SIG-M5 (cell line): Measurements from ENCODE around the gene IFNA13.

Experiments
- DNase-seq: peaks from one replicate; lab custom pipeline; 2025; lab: John Stamatoyannopoulos, UW

Gene IFNA13

GRCh38 chr9:21357479-21358460, 10.1 kb downstream of the IFNA13 start:
- DNase-seq, result no peak

DNA sequence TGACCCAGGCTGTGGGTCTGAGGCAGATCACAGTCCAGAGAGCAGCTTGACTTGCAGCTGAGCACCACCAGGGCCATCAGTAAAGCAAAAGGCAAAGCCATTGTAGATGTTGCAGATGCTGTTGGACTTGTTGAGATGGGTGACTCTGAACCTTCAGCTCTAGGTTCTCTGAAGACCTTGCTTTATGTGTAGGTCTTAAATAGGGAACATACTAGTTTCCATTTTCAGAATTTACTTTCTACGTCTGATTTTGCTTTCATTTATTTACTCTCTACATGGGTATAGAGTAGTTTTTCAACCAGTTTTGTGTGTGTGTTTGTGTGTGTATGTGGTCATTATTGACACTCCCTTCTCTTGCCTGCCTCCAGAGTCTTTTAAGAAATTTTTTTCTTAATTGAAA, 17.1 kb downstream of the IFNA13 start, which contains the start of gene IFNA6:
TSS of gene IFNA6 (minus strand) at position 101 of the 400 bp plus-strand sequence. CDS start at position 101, 0 bp downstream.
- no peak for DNase-seq

DNA sequence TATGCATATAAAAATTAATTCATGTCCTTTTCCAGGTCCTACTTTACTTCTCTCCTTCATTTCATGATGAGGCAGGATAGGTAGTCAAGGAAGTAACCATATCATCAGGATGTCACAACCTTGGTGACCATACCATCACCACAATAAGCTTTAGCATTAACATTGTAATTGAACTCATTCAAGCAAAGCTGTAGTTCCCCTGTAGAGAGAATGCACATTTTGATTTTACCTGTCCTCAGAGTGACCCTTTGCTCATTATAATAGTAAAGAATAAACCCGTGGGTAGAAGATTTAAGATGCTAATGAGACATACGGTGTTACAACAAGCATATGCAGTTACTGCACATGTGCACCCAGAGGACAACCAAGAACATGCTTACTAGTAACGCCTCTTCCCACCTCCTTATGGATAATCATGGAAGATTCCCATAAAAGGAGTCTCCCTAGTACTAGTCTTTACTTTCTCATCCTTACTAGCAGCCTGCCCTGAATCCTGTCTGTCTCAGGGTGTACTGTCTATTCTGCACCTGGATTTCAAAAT, 19.4 kb downstream of the IFNA13 start:
- no peak for DNase-seq

DNA sequence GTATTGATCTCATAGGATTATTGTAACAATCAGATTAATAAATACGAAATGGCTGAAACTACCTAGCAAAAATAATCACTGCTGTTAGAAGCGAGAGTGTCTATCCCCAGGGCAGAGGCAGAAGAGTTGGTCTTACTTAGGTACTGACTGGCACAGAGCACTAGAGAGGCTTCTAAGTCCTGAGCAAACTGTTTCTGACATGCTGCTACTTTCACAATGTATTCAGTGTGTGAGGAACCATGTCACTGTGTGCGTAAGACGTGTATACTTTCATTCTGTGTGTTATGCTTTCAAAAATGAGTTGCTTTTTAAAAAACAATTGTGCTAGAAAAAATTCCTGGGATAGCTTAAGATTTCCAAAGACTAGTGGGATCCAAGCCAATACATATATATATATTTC, 27.1 kb downstream of the IFNA13 start:
- no peak for DNase-seq

- DNase-seq, result no peak
Measured at GRCh38 chr9:21336457-21336856, 31.4 kb downstream of the IFNA13 start.

- no peak for DNase-seq
Measured at GRCh38 chr9:21334701-21335632, 32.9 kb downstream of the IFNA13 start, which contains the start of gene KLHL9. Gene KLHL9, minus strand, starts transcription at chr9:21335404. Its CDS starts 545 bp downstream, at chr9:21334859.

DNA sequence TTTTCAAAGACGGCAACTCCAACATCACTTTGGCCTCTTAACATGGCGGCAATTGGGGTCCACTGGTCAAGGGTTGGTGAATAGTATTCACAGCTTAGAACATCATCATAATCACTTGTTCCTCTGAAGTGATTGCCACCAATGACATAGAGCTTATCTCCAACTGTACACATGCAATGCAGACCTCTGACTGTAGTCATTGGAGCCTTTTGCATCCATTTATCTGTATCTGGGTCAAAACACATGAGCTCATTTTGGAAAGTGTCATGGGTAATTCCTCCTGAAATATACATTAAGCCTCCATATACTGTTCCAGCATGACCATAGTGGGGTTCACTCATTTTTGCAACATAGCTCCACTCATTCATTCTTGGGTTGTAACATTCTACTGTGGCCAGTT, 34.6 kb downstream of the IFNA13 start:
- DNase-seq, result no peak

- no peak for DNase-seq
Measured at GRCh38 chr9:21331676-21332402, 36.0 kb downstream of the IFNA13 start.

DNA sequence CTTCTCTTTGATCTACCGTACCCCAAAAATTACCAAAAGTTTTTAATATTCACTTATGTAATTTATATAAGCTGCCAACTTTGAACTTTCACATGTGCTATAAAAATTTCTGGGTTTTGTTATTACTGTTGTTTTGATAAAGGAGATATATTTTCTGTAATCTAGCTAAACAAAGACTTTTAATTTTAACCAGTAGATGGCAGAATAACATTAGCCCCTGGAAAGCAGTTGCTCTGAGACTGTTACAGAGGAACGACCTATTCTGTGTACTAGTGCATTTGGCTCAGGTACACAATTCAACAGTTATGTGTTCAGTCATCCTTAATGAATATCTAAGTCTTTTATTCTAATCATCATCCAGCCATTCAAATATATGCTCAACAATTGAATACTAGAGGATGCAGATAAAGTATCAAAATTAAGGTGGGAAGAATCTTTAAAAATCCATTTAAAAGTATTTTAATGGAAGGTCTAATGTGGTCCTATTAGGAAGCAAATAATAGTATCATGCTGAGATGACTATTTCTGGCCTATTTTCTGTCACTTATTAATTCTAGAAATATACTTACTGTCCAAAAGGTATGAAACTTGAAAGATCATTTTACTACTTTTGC, 41.2 kb downstream of the IFNA13 start:
- DNase-seq, result no peak

- DNase-seq, result no peak
Measured at GRCh38 chr9:21324047-21324446, 43.8 kb downstream of the IFNA13 start.

GRCh38 chr9:21322911-21323461, 44.9 kb downstream of the IFNA13 start:
- no peak for DNase-seq

GRCh38 chr9:21320465-21320864, 47.4 kb downstream of the IFNA13 start:
- no peak for DNase-seq

- no peak for DNase-seq
Measured at GRCh38 chr9:21317956-21318923, 49.6 kb downstream of the IFNA13 start.
